GM23338 (cell line): ENCODE data around the gene TMEM270. TPM values are rescaled to one million over a fixed set of nuclear protein-coding genes. Genes with fewer than 3 reads are reported as not detected.

Source experiments
- ATAC-seq: fragments of 200-7000 bp; cut with Tn5 transposase; 3 replicates; pipeline ENCODE4 v1.9.1; 2020
- DNase-seq: peaks from one replicate; pipeline ENCODE4 v3.0.0-alpha.2; 2015; ENCODE audit warnings: low spot score
- H2AFZ ChIP-seq: fragments of 200-600 bp; sonication (generic); 2 replicates; pipeline ENCODE4 v1.8.0; 2016; ENCODE audit warnings: antibody characterized with exemption, mild to moderate bottlenecking, moderate library complexity
- H3F3A ChIP-seq: fragments of 200-600 bp; sonication (generic); replicated peaks from 2 replicates; pipeline ENCODE4 v1.8.0; 2017; ENCODE audit warnings: antibody characterized with exemption, mixed run types, low read depth
- H3K27ac ChIP-seq: fragments of 200-600 bp; sonication (generic); 2 replicates; pipeline ENCODE4 v1.6.1; 2016; ENCODE audit warnings: low read depth
- H3K27me3 ChIP-seq: fragments of 200-600 bp; sonication (generic); 2 replicates; pipeline ENCODE4 v1.8.0; 2016; ENCODE audit warnings: mild to moderate bottlenecking, mixed run types, moderate library complexity; ENCODE audit not compliant: insufficient read depth
- H3K36me3 ChIP-seq: fragments of 200-600 bp; sonication (generic); 2 replicates; pipeline ENCODE4 v1.8.0; 2016; ENCODE audit warnings: mild to moderate bottlenecking; ENCODE audit not compliant: insufficient read depth
- H3K4me1 ChIP-seq: fragments of 200-600 bp; sonication (generic); 2 replicates; pipeline ENCODE4 v1.8.0; 2016; ENCODE audit warnings: mild to moderate bottlenecking, moderate library complexity; ENCODE audit not compliant: insufficient read depth
- H3K4me2 ChIP-seq: fragments of 200-600 bp; sonication (generic); 2 replicates; pipeline ENCODE4 v1.7.1; 2017; ENCODE audit warnings: mixed run types
- H3K4me3 ChIP-seq: fragments of 200-600 bp; sonication (generic); 2 replicates; pipeline ENCODE4 v1.6.1; 2016; ENCODE audit warnings: mixed run types
- H3K79me2 ChIP-seq: fragments of 200-600 bp; sonication (generic); replicated peaks from 2 replicates; pipeline ENCODE4 v1.8.0; 2017; ENCODE audit warnings: mild to moderate bottlenecking; ENCODE audit not compliant: insufficient read depth
- H3K9me2 ChIP-seq: fragments of 200-600 bp; sonication (generic); 2 replicates; pipeline ENCODE4 v1.8.0; 2017; ENCODE audit not compliant: insufficient read depth
- H4K20me1 ChIP-seq: fragments of 200-600 bp; sonication (generic); replicated peaks from 2 replicates; pipeline ENCODE4 v1.8.0; 2017; ENCODE audit warnings: mild to moderate bottlenecking; ENCODE audit not compliant: insufficient read depth
- H3K27ac Mint-ChIP-seq: 2 replicates; pipeline ENCODE4 v1.8.0; 2020; ENCODE audit warnings: inconsistent platforms, mild to moderate bottlenecking, moderate library complexity, mixed read lengths
- H3K27me3 Mint-ChIP-seq: 3 replicates; pipeline ENCODE4 v1.8.0; 2022; ENCODE audit warnings: low read depth, mild to moderate bottlenecking, moderate library complexity, mixed read lengths, inconsistent platforms; ENCODE audit not compliant: insufficient read depth, poor library complexity
- H3K36me3 Mint-ChIP-seq: 3 replicates; pipeline ENCODE4 v1.8.0; 2021; ENCODE audit warnings: low read depth, mild to moderate bottlenecking, inconsistent platforms, moderate library complexity, mixed read lengths
- H3K4me1 Mint-ChIP-seq: 3 replicates; pipeline ENCODE4 v1.8.0; 2020; ENCODE audit warnings: mild to moderate bottlenecking, inconsistent platforms, mixed read lengths
- H3K4me3 Mint-ChIP-seq: 3 replicates; pipeline ENCODE4 v1.8.0; 2021; ENCODE audit warnings: moderate library complexity, mild to moderate bottlenecking, inconsistent platforms, mixed read lengths
- H3K9me3 Mint-ChIP-seq: 3 replicates; pipeline ENCODE4 v1.8.0; 2020; ENCODE audit warnings: moderate library complexity, mild to moderate bottlenecking, inconsistent platforms, mixed read lengths
- CREB1 ChIP-seq: fragments of 250-450 bp; sonication (Bioruptor Pico); IDR thresholded peaks from 2 replicates; pipeline ENCODE4 v1.5.0; 2020; ENCODE audit warnings: low read depth, mild to moderate bottlenecking, moderate library complexity
- EZH2 ChIP-seq: fragments of 200-600 bp; sonication (generic); IDR thresholded peaks from one replicate; pipeline ENCODE4 v1.8.0; 2017; ENCODE audit warnings: antibody characterized with exemption, mild to moderate bottlenecking, low read depth; ENCODE audit not compliant: unreplicated experiment
- EZH2phosphoT487 ChIP-seq: fragments of 200-600 bp; sonication (generic); IDR thresholded peaks from one replicate; pipeline ENCODE4 v1.8.1; 2018; ENCODE audit warnings: antibody characterized with exemption; ENCODE audit not compliant: unreplicated experiment
- JUNB ChIP-seq: IDR thresholded peaks from one replicate; pipeline ENCODE4 v1.6.1; 2016; ENCODE audit warnings: antibody characterized with exemption; ENCODE audit not compliant: unreplicated experiment
- NANOG ChIP-seq: IDR thresholded peaks from 2 replicates; pipeline ENCODE4 v1.6.1; 2016; ENCODE audit warnings: antibody characterized with exemption, borderline replicate concordance
- POLR2AphosphoS5 ChIP-seq: IDR thresholded peaks from 2 replicates; pipeline ENCODE4 v1.6.1; 2016; ENCODE audit warnings: antibody characterized with exemption, low read depth
- STAT1 ChIP-seq: IDR thresholded peaks from one replicate; pipeline ENCODE4 v1.6.1; 2016; ENCODE audit warnings: antibody characterized with exemption; ENCODE audit not compliant: unreplicated experiment
- polyA plus RNA-seq: library from polyadenylated mRNA; unstranded; fragments of >200 nt; fragmentation: Nextera tagmentation; extraction: Ambion mirVana; gene quantifications from 2 replicates; pipeline ENCODE4 v1.2.1, GENCODE V29; 2016
- total RNA-seq: library from RNA; depleted of rRNA; stranded (reverse); fragments of >200 nt; shearing (Covaris generic); gene quantifications from 2 replicates; pipeline ENCODE4 v1.2.3, GENCODE V29; 2014
- TF ChIP-seq, protein P1 (sequence below): fragments of 250-450 bp; sonication (Bioruptor Pico); IDR thresholded peaks from 2 replicates; pipeline ENCODE4 v1.5.0; 2020; ENCODE audit warnings: mild to moderate bottlenecking, moderate library complexity
- TF ChIP-seq, protein P2 (sequence below), 2 experiments: fragments of 200-600 bp in 1 of 2; sonication (generic) in 1 of 2; conservative IDR thresholded peaks; 2 replicates each; pipeline versions ENCODE4 v1.5.1 to v1.6.1; 2016 to 2017; ENCODE audit warnings: antibody characterized with exemption in 2 of 2, low read depth in 2 of 2, mild to moderate bottlenecking in 2 of 2, moderate library complexity in 1 of 2
- TF ChIP-seq, protein P3 (sequence below): IDR thresholded peaks from one replicate; pipeline ENCODE4 v1.6.1; 2018; ENCODE audit warnings: antibody characterized with exemption; ENCODE audit not compliant: unreplicated experiment

Gene TMEM270
- total and polyA plus RNA-seq, 2 experiments from 2014 or later, result not detected

DNA sequence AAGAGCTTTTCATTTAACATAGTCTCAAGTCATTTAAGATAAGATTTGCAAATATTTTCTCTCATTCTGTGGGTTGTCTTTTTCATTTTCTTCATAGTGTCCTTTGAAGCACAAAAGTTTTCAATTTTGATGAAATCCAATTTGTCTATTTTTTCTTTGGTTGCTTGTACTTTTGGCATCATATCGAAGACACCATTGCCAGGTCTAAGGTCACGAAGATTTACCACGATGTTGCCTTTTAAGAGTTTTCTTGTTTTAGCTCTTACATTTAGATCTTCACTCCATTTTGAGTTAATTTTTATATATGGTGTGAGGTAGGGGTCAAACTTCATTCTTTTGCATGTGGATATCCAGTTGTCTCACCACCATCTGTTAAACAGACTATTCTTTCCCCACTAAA is 34.7 kb downstream of the TMEM270 start:
- H2AFZ ChIP-seq, result no peak overlapping the region
- H4K20me1 ChIP-seq, result no peaks in the 10 kb centered on the region
- peaks cover 6% of the 10 kb centered on the region for H3K4me1 Mint-ChIP-seq
- no peak overlapping the region for H3K4me3 Mint-ChIP-seq
- no peaks in the 10 kb centered on the region for H3K79me2 ChIP-seq
- H3K9me2 ChIP-seq, result no peaks in the 10 kb centered on the region
- H3K4me1 ChIP-seq, result no peaks in the 10 kb centered on the region; the same call in 1 of the 2 replicates
- H3F3A ChIP-seq, result no peaks in the 10 kb centered on the region
- no peak overlapping the region for H3K27ac ChIP-seq
- no peaks in the 10 kb centered on the region for H3K27me3 ChIP-seq
- peaks cover 8% of the 10 kb centered on the region; the same call in 2 of the 3 replicates for H3K36me3 Mint-ChIP-seq
- H3K36me3 ChIP-seq, result no peaks in the 10 kb centered on the region
- peaks cover 23% of the 10 kb centered on the region for H3K27me3 Mint-ChIP-seq
- no peak overlapping the region for H3K4me2 ChIP-seq
- TF ChIP-seq JUNB (no peak), NANOG (no peak), EZH2phosphoT487 (no peak)
- DNase-seq, result no peak
- no peak overlapping the region for H3K4me3 ChIP-seq
- H3K9me3 Mint-ChIP-seq, result peaks cover 21% of the 10 kb centered on the region
- ATAC-seq, result no peak
- no peak overlapping the region for H3K27ac Mint-ChIP-seq

DNA sequence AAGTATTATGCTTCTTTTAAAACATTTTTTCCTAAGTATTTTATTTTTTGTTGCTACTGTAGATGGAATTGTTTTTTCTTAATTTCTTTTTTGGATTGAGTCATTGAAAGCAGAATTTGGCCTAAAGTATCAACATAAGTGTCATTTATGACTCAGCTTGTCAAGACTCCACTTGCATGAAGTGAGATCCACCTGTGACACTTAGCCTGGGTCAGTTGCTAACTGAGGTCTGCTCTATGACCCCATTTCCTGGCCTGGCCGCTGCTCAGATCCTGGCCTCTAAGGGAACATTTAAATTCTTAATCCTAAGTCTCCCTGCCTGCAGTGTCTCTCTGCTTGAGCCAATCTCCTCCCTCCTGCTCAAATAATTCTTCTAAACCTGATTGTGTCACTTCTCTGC is 35.5 kb downstream of the TMEM270 start:
- ATAC-seq (no peak), DNase-seq (no peak)
- no peak overlapping the region for H3K27ac ChIP-seq
- H3K9me3 Mint-ChIP-seq, result peaks cover 21% of the 10 kb centered on the region
- no peak overlapping the region for H3K4me2 ChIP-seq
- H3K27ac Mint-ChIP-seq, result no peak overlapping the region
- no peaks in the 10 kb centered on the region for H3K79me2 ChIP-seq
- H3K27me3 Mint-ChIP-seq, result peaks cover 23% of the 10 kb centered on the region
- peaks cover 8% of the 10 kb centered on the region; the same call in 2 of the 3 replicates for H3K36me3 Mint-ChIP-seq
- H3K4me1 Mint-ChIP-seq, result peaks cover 7% of the 10 kb centered on the region
- H3K4me3 Mint-ChIP-seq, result no peak overlapping the region
- no peaks in the 10 kb centered on the region for H3K9me2 ChIP-seq
- H3K4me1 ChIP-seq, result peaks cover 4% of the 10 kb centered on the region; the same call in 1 of the 2 replicates
- no peak overlapping the region for H2AFZ ChIP-seq
- no peaks in the 10 kb centered on the region for H3K27me3 ChIP-seq
- no peaks in the 10 kb centered on the region for H4K20me1 ChIP-seq
- no peaks in the 10 kb centered on the region for H3F3A ChIP-seq
- no peaks in the 10 kb centered on the region for H3K36me3 ChIP-seq
- H3K4me3 ChIP-seq, result no peak overlapping the region
- TF ChIP-seq, protein P1, sequence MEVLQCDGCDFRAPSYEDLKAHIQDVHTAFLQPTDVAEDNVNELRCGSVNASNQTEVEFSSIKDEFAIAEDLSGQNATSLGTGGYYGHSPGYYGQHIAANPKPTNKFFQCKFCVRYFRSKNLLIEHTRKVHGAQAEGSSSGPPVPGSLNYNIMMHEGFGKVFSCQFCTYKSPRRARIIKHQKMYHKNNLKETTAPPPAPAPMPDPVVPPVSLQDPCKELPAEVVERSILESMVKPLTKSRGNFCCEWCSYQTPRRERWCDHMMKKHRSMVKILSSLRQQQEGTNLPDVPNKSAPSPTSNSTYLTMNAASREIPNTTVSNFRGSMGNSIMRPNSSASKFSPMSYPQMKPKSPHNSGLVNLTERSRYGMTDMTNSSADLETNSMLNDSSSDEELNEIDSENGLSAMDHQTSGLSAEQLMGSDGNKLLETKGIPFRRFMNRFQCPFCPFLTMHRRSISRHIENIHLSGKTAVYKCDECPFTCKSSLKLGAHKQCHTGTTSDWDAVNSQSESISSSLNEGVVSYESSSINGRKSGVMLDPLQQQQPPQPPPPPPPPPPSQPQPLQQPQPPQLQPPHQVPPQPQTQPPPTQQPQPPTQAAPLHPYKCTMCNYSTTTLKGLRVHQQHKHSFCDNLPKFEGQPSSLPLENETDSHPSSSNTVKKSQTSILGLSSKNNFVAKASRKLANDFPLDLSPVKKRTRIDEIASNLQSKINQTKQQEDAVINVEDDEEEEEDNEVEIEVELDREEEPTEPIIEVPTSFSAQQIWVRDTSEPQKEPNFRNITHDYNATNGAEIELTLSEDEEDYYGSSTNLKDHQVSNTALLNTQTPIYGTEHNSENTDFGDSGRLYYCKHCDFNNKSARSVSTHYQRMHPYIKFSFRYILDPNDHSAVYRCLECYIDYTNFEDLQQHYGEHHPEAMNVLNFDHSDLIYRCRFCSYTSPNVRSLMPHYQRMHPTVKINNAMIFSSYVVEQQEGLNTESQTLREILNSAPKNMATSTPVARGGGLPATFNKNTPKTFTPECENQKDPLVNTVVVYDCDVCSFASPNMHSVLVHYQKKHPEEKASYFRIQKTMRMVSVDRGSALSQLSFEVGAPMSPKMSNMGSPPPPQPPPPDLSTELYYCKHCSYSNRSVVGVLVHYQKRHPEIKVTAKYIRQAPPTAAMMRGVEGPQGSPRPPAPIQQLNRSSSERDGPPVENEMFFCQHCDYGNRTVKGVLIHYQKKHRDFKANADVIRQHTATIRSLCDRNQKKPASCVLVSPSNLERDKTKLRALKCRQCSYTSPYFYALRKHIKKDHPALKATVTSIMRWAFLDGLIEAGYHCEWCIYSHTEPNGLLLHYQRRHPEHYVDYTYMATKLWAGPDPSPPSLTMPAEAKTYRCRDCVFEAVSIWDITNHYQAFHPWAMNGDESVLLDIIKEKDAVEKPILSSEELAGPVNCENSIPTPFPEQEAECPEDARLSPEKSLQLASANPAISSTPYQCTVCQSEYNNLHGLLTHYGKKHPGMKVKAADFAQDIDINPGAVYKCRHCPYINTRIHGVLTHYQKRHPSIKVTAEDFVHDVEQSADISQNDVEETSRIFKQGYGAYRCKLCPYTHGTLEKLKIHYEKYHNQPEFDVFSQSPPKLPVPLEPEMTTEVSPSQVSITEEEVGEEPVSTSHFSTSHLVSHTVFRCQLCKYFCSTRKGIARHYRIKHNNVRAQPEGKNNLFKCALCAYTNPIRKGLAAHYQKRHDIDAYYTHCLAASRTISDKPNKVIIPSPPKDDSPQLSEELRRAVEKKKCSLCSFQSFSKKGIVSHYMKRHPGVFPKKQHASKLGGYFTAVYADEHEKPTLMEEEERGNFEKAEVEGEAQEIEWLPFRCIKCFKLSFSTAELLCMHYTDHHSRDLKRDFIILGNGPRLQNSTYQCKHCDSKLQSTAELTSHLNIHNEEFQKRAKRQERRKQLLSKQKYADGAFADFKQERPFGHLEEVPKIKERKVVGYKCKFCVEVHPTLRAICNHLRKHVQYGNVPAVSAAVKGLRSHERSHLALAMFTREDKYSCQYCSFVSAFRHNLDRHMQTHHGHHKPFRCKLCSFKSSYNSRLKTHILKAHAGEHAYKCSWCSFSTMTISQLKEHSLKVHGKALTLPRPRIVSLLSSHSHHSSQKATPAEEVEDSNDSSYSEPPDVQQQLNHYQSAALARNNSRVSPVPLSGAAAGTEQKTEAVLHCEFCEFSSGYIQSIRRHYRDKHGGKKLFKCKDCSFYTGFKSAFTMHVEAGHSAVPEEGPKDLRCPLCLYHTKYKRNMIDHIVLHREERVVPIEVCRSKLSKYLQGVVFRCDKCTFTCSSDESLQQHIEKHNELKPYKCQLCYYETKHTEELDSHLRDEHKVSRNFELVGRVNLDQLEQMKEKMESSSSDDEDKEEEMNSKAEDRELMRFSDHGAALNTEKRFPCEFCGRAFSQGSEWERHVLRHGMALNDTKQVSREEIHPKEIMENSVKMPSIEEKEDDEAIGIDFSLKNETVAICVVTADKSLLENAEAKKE, result no peak
- TF ChIP-seq, protein P2, sequence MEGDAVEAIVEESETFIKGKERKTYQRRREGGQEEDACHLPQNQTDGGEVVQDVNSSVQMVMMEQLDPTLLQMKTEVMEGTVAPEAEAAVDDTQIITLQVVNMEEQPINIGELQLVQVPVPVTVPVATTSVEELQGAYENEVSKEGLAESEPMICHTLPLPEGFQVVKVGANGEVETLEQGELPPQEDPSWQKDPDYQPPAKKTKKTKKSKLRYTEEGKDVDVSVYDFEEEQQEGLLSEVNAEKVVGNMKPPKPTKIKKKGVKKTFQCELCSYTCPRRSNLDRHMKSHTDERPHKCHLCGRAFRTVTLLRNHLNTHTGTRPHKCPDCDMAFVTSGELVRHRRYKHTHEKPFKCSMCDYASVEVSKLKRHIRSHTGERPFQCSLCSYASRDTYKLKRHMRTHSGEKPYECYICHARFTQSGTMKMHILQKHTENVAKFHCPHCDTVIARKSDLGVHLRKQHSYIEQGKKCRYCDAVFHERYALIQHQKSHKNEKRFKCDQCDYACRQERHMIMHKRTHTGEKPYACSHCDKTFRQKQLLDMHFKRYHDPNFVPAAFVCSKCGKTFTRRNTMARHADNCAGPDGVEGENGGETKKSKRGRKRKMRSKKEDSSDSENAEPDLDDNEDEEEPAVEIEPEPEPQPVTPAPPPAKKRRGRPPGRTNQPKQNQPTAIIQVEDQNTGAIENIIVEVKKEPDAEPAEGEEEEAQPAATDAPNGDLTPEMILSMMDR (conservative IDR thresholded peaks at IDR 0.05; ENCODE audit: low read depth in 2 of 2), result no peak
- no peak for TF ChIP-seq NANOG
- TF ChIP-seq STAT1, result no peak
- TF ChIP-seq EZH2phosphoT487, result no peak
- no peak for TF ChIP-seq EZH2
- TF ChIP-seq JUNB, result no peak
- TF ChIP-seq POLR2AphosphoS5, result no peak
- no peak for TF ChIP-seq CREB1 (CRISPR knock-in tag)
- TF ChIP-seq, protein P3, sequence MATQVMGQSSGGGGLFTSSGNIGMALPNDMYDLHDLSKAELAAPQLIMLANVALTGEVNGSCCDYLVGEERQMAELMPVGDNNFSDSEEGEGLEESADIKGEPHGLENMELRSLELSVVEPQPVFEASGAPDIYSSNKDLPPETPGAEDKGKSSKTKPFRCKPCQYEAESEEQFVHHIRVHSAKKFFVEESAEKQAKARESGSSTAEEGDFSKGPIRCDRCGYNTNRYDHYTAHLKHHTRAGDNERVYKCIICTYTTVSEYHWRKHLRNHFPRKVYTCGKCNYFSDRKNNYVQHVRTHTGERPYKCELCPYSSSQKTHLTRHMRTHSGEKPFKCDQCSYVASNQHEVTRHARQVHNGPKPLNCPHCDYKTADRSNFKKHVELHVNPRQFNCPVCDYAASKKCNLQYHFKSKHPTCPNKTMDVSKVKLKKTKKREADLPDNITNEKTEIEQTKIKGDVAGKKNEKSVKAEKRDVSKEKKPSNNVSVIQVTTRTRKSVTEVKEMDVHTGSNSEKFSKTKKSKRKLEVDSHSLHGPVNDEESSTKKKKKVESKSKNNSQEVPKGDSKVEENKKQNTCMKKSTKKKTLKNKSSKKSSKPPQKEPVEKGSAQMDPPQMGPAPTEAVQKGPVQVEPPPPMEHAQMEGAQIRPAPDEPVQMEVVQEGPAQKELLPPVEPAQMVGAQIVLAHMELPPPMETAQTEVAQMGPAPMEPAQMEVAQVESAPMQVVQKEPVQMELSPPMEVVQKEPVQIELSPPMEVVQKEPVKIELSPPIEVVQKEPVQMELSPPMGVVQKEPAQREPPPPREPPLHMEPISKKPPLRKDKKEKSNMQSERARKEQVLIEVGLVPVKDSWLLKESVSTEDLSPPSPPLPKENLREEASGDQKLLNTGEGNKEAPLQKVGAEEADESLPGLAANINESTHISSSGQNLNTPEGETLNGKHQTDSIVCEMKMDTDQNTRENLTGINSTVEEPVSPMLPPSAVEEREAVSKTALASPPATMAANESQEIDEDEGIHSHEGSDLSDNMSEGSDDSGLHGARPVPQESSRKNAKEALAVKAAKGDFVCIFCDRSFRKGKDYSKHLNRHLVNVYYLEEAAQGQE, result no peak
